H9 (cell line): ENCODE results near the gene SZRD1. TPM values are rescaled to one million over a fixed set of nuclear protein-coding genes. Genes with fewer than 3 reads are reported as not detected.

Source experiments
- DNase-seq: peaks from one replicate; pipeline ENCODE4 v3.0.0-alpha.2; 2017
- H2AFZ ChIP-seq: one replicate; pipeline ENCODE4 v1.6.1; 2013; ENCODE audit warnings: mild to moderate bottlenecking, low read length, control low read depth, moderate library complexity
- H2AK5ac ChIP-seq: 2 replicates; pipeline ENCODE4 v1.6.1; 2013; ENCODE audit warnings: low read length, control low read depth, mixed read lengths; ENCODE audit not compliant: insufficient read length
- H2BK120ac ChIP-seq: one replicate; pipeline ENCODE4 v1.6.1; 2013; ENCODE audit warnings: low read depth, mild to moderate bottlenecking, low read length, control low read depth, inconsistent platforms; ENCODE audit not compliant: poor library complexity, severe bottlenecking
- H2BK12ac ChIP-seq: 2 replicates; pipeline ENCODE4 v1.6.1; 2013; ENCODE audit warnings: low read length, control low read depth, mixed read lengths, low read depth; ENCODE audit not compliant: insufficient read length
- H2BK15ac ChIP-seq: 2 replicates; pipeline ENCODE4 v1.6.1; 2013; ENCODE audit warnings: low read depth, low read length, control low read depth
- H2BK20ac ChIP-seq: one replicate; pipeline ENCODE4 v1.6.1; 2013; ENCODE audit warnings: low read depth, mild to moderate bottlenecking, low read length, control low read depth, inconsistent platforms; ENCODE audit not compliant: poor library complexity, severe bottlenecking
- H2BK5ac ChIP-seq: 2 replicates; pipeline ENCODE4 v1.6.1; 2013; ENCODE audit warnings: low read length, control low read depth, mixed read lengths; ENCODE audit not compliant: insufficient read length
- H3K14ac ChIP-seq: 2 replicates; pipeline ENCODE4 v1.6.1; 2013; ENCODE audit warnings: low read length, control low read depth; ENCODE audit not compliant: insufficient read depth
- H3K18ac ChIP-seq: 2 replicates; pipeline ENCODE4 v1.6.1; 2013; ENCODE audit warnings: low read depth, mild to moderate bottlenecking, mixed read lengths, low read length, control low read depth; ENCODE audit not compliant: insufficient read length
- H3K23ac ChIP-seq: 2 replicates; pipeline ENCODE4 v1.6.1; 2013; ENCODE audit warnings: low read length, control low read depth, mixed read lengths, low read depth; ENCODE audit not compliant: insufficient read length
- H3K23me2 ChIP-seq: 2 replicates; pipeline ENCODE4 v1.6.1; 2013; ENCODE audit warnings: low read depth, mild to moderate bottlenecking, mixed read lengths, low read length, control low read depth; ENCODE audit not compliant: insufficient read length, poor library complexity, severe bottlenecking
- H3K27ac ChIP-seq: 2 replicates; pipeline ENCODE4 v1.5.1; 2013; ENCODE audit warnings: low read length, control low read depth, mixed read lengths, low read depth; ENCODE audit not compliant: insufficient read length
- H3K27me3 ChIP-seq: 2 replicates; pipeline ENCODE4 v1.6.1; 2013; ENCODE audit warnings: low read length, control low read depth, inconsistent platforms; ENCODE audit not compliant: insufficient read depth
- H3K4ac ChIP-seq: 2 replicates; pipeline ENCODE4 v1.6.1; 2013; ENCODE audit warnings: low read depth, mild to moderate bottlenecking, control low read depth, inconsistent platforms, low read length, moderate library complexity
- H3K4me1 ChIP-seq: 2 replicates; pipeline ENCODE4 v1.6.1; 2013; ENCODE audit warnings: low read length, control low read depth, inconsistent platforms; ENCODE audit not compliant: insufficient read depth
- H3K4me2 ChIP-seq: 2 replicates; pipeline ENCODE4 v1.6.1; 2013; ENCODE audit warnings: low read length, control low read depth, mixed read lengths; ENCODE audit not compliant: insufficient read length, insufficient read depth
- H3K56ac ChIP-seq: 2 replicates; pipeline ENCODE4 v1.6.1; 2013; ENCODE audit warnings: low read depth, mild to moderate bottlenecking, mixed read lengths, low read length, control low read depth; ENCODE audit not compliant: insufficient read length
- H3K79me1 ChIP-seq: 2 replicates; pipeline ENCODE4 v1.6.1; 2013; ENCODE audit warnings: low read depth, mild to moderate bottlenecking, moderate library complexity, low read length, control low read depth, inconsistent platforms; ENCODE audit not compliant: insufficient read depth, poor library complexity, severe bottlenecking
- H3K79me2 ChIP-seq: 2 replicates; pipeline ENCODE4 v1.6.1; 2013; ENCODE audit warnings: low read length, control low read depth, inconsistent platforms; ENCODE audit not compliant: insufficient read depth
- H3K9ac ChIP-seq: 2 replicates; pipeline ENCODE4 v1.6.1; 2013; ENCODE audit warnings: low read length, control low read depth, mixed read lengths; ENCODE audit not compliant: insufficient read length; ENCODE audit errors: extremely low read depth
- H3K9me3 ChIP-seq: one replicate; pipeline ENCODE4 v1.6.1; 2013; ENCODE audit warnings: low read depth, low read length, inconsistent platforms; ENCODE audit not compliant: control insufficient read depth
- H3T11ph ChIP-seq: one replicate; pipeline ENCODE4 v1.6.1; 2013; ENCODE audit warnings: mild to moderate bottlenecking, low read length, control low read depth, inconsistent platforms
- H4K20me1 ChIP-seq: one replicate; pipeline ENCODE4 v1.6.1; 2013; ENCODE audit not compliant: control insufficient read depth, insufficient read length, insufficient read depth
- H4K5ac ChIP-seq: 2 replicates; pipeline ENCODE4 v1.6.1; 2013; ENCODE audit warnings: low read depth, mild to moderate bottlenecking, mixed read lengths, low read length, control low read depth; ENCODE audit not compliant: insufficient read length
- H4K8ac ChIP-seq: replicated peaks from 2 replicates; pipeline ENCODE4 v1.6.1; 2013; ENCODE audit warnings: low read length, control low read depth, mixed read lengths, low read depth; ENCODE audit not compliant: insufficient read length
- H4K91ac ChIP-seq: 2 replicates; pipeline ENCODE4 v1.6.1; 2013; ENCODE audit warnings: low read depth, mild to moderate bottlenecking, moderate library complexity, mixed read lengths, low read length, control low read depth; ENCODE audit not compliant: insufficient read length
- H3K27ac Mint-ChIP-seq, 3 experiments: 2 replicates in 2 of 3; 3 replicates in 1 of 3; pipeline ENCODE4 v1.8.0; 2020 to 2021; ENCODE audit warnings: mixed read lengths in 3 of 3, mild to moderate bottlenecking in 1 of 3, moderate library complexity in 1 of 3
- H3K27me3 Mint-ChIP-seq: 2 replicates; pipeline ENCODE4 v1.8.0; 2021; ENCODE audit warnings: low read depth, mild to moderate bottlenecking, moderate library complexity, mixed read lengths
- H3K36me3 Mint-ChIP-seq, 3 experiments: 2 replicates in 2 of 3; 3 replicates in 1 of 3; pipeline ENCODE4 v1.8.0; 2020 to 2021; ENCODE audit warnings: low read depth in 3 of 3, mixed read lengths in 3 of 3; ENCODE audit not compliant: insufficient read depth in 1 of 3
- H3K4me1 Mint-ChIP-seq, 2 experiments: 2 replicates each; pipeline ENCODE4 v1.8.0; 2020; ENCODE audit warnings: mixed read lengths in 2 of 2
- H3K4me3 Mint-ChIP-seq, 2 experiments: 2 replicates in 1 of 2; 3 replicates in 1 of 2; pipeline ENCODE4 v1.8.0; 2020 to 2021; ENCODE audit warnings: mild to moderate bottlenecking in 2 of 2, mixed read lengths in 2 of 2, moderate library complexity in 1 of 2
- H3K9me3 Mint-ChIP-seq, 2 experiments: 2 replicates in 1 of 2; 3 replicates in 1 of 2; pipeline ENCODE4 v1.8.0; 2020; ENCODE audit warnings: mild to moderate bottlenecking in 2 of 2, mixed read lengths in 2 of 2, moderate library complexity in 1 of 2
- CTCF ChIP-seq: fragments of 200-600 bp; sonication (generic); conservative IDR thresholded peaks from 3 replicates; pipeline ENCODE4 v1.8.0; 2021; ENCODE audit warnings: antibody characterized with exemption, mild to moderate bottlenecking
- WGBS: extraction: QIAGEN DNeasy Blood & Tissue Kit; methylation state at CpG from one replicate; pipeline ENCODE4 v1.1.7; 2013; ENCODE audit warnings: missing lambda C conversion rate, low lambda C conversion rate, mixed read lengths; ENCODE audit not compliant: insufficient read length; ENCODE audit errors: extremely low coverage; 5-methylcytosine and 5-hydroxymethylcytosine counted together
- total RNA-seq: library from RNA; stranded (reverse); gene quantifications from 2 replicates; pipeline ENCODE4 v1.2.1, GENCODE V29; 2021

SZRD1 gene
- total RNA-seq, 1 experiment from 2014 or later = 118 TPM

DNA sequence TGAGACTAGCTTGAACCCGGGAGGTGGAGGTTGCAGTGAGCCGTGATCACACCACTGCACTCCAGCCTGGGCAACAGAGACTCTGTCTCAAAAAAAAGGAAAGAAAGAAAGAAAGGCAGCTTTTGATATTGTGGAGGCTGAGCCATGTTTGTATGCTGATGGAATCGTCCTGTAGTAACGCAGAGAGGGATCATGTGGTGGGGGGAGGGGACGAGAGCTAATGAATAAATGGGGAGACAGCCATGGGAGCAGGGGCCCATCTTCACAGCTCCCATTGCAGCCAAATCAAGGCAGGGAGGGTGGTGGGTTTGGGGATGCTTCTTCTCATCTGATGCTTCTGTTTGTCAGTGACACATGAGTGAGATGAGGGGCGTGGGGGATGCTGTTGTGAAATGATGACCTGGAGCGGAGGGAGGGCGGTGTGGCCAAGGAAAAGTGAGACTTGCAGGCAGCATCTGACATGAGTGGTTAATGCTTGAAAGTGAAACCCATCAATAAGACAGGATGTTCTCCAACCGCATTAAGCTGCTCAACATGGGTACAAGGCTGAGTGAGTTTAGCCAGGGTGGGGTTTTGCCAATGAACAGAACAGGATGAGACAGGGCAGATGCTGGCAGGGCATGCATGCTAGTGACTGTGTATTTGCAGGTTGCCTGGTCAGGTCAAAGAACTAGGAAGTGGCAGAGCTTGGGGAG is 53.5 kb downstream of the SZRD1 start:
- Histone ChIP-seq H3K79me2 (no peaks in the 10 kb centered on the region), H4K5ac (no peak overlapping the region), H3K18ac (no peak overlapping the region), H3K4me1 (peaks cover 3% of the 10 kb centered on the region; the same call in 1 of the 2 replicates), H4K8ac (no peak overlapping the region), H2BK120ac (no peak overlapping the region), H3K14ac (no peak overlapping the region), H3K23me2 (no peaks in the 10 kb centered on the region), H3K9ac (no peak overlapping the region), H3K23ac (no peak overlapping the region), H2BK15ac (no peak overlapping the region), H4K91ac (no peak overlapping the region), H3K27me3 (no peaks in the 10 kb centered on the region; the same call in 1 of the 2 replicates), H2AK5ac (no peak overlapping the region), H3K4me2 (no peak overlapping the region), H4K20me1 (no peaks in the 10 kb centered on the region), H3K27ac (no peak overlapping the region), H3K9me3 (no peaks in the 10 kb centered on the region), H3K4ac (no peak overlapping the region), H2BK12ac (no peak overlapping the region), H2BK5ac (no peak overlapping the region), H2BK20ac (no peak overlapping the region), H2AFZ (no peak overlapping the region), H3T11ph (no peak overlapping the region), H3K56ac (no peak overlapping the region), H3K79me1 (no peaks in the 10 kb centered on the region)
- TF ChIP-seq CTCF = no peak
- H3K4me3 Mint-ChIP-seq = no peak overlapping the region; a peak in 1 of 5 replicates
- DNase-seq = no peak
- peaks cover 13% of the 10 kb centered on the region in 2 experiments for H3K4me1 Mint-ChIP-seq
- WGBS = no CpG with 5 or more reads among the region's 9 CpGs
- H3K27me3 Mint-ChIP-seq = peaks cover 9% of the 10 kb centered on the region; the same call in 1 of the 2 replicates
- no peaks in the 10 kb centered on the region for H3K9me3 Mint-ChIP-seq
- peak overlapping the region in 1 of 3 experiments; percentile 34; a peak in 1 of 7 replicates for H3K27ac Mint-ChIP-seq
- no peaks in the 10 kb centered on the region for H3K36me3 Mint-ChIP-seq
